ENCODE results near the gene RABGGTB.

- TF ChIP-seq POLR2A (IDR thresholded peaks at IDR 0.05) (no peak), POLR2AphosphoS5 (IDR thresholded peaks at IDR 0.05) (no peak)
Measured at GRCh38 chr1:75797606-75798216, 11.7 kb downstream of the RABGGTB start.
